Endothelial cell (in vitro differentiated cells): Measurements from ENCODE around the gene ZFR. TPM values are rescaled to one million over a fixed set of nuclear protein-coding genes. Genes with fewer than 3 reads are reported as not detected.
"Not testable (repeated sequence)": the region's sequence is repeated elsewhere in the genome, so short reads cannot be mapped to it uniquely, and the experiment has no call there.

ENCODE experiments used
- DNase-seq: peaks from one replicate; pipeline ENCODE4 v3.0.0; 2021; ENCODE audit warnings: low spot score
- H3K27ac Mint-ChIP-seq: one replicate; pipeline ENCODE4 v1.8.0; 2021; ENCODE audit warnings: mixed read lengths, inconsistent platforms; ENCODE audit not compliant: unreplicated experiment
- H3K27me3 Mint-ChIP-seq: one replicate; pipeline ENCODE4 v1.8.0; 2021; ENCODE audit warnings: mild to moderate bottlenecking, moderate library complexity, mixed read lengths, inconsistent platforms; ENCODE audit not compliant: unreplicated experiment
- H3K36me3 Mint-ChIP-seq: one replicate; pipeline ENCODE4 v1.8.0; 2021; ENCODE audit warnings: mild to moderate bottlenecking, low read depth, mixed read lengths, inconsistent platforms; ENCODE audit not compliant: unreplicated experiment
- H3K4me1 Mint-ChIP-seq: one replicate; pipeline ENCODE4 v1.8.0; 2021; ENCODE audit warnings: mild to moderate bottlenecking, mixed read lengths, inconsistent platforms; ENCODE audit not compliant: unreplicated experiment
- H3K4me3 Mint-ChIP-seq: one replicate; pipeline ENCODE4 v1.8.0; 2021; ENCODE audit warnings: mild to moderate bottlenecking, mixed read lengths, inconsistent platforms; ENCODE audit not compliant: unreplicated experiment
- H3K9me3 Mint-ChIP-seq: one replicate; pipeline ENCODE4 v1.8.0; 2021; ENCODE audit warnings: mixed read lengths, inconsistent platforms; ENCODE audit not compliant: unreplicated experiment
- total RNA-seq: library from RNA; stranded (reverse); fragmentation: NEBNext Ultra II Directional; extraction: Animal tissue kit (Norgen Biotek cat#: 25700); gene quantifications from one replicate; pipeline ENCODE4 v1.2.1, GENCODE V29; 2021; ENCODE audit not compliant: unreplicated experiment
- TF ChIP-seq, protein P1 (sequence below): fragments of 200-600 bp; sonication (generic); IDR thresholded peaks from one replicate; pipeline ENCODE4 v1.5.0; 2021; ENCODE audit warnings: antibody characterized with exemption; ENCODE audit not compliant: unreplicated experiment

The ZFR gene
- total RNA-seq, 1 donor from 2014 or later = 72.9 TPM

DNA sequence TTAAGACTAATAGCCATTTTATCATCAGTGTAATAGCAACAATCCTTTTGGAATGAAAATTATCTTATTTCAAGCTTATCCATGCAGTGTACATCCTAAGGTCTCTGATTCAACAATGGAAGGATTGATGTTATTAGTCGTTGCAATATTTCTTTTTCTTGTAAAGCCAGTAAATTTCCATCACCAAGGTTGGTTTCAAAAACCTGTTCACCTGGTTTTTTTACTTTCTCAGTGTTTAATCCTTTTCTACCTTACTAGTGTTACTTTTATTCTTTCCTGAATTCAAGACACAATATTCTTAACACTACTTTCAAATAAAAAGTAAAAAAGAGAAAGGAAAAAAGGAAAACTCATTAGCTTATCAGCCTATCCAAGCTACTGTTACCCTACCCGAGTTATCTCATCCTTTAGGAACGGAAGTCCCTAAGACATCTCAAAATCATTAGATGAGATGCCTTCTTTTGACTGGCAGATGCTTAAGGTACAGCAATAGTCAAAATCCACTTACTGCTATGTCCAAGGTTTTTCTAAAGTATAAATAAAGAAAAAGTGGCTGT is 5.4 kb downstream of the ZFR start:
- no peak for DNase-seq
- TF ChIP-seq, protein P1, sequence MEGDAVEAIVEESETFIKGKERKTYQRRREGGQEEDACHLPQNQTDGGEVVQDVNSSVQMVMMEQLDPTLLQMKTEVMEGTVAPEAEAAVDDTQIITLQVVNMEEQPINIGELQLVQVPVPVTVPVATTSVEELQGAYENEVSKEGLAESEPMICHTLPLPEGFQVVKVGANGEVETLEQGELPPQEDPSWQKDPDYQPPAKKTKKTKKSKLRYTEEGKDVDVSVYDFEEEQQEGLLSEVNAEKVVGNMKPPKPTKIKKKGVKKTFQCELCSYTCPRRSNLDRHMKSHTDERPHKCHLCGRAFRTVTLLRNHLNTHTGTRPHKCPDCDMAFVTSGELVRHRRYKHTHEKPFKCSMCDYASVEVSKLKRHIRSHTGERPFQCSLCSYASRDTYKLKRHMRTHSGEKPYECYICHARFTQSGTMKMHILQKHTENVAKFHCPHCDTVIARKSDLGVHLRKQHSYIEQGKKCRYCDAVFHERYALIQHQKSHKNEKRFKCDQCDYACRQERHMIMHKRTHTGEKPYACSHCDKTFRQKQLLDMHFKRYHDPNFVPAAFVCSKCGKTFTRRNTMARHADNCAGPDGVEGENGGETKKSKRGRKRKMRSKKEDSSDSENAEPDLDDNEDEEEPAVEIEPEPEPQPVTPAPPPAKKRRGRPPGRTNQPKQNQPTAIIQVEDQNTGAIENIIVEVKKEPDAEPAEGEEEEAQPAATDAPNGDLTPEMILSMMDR = no peak
- H3K27ac Mint-ChIP-seq = no peak overlapping the region
- H3K27me3 Mint-ChIP-seq = peaks cover 3% of the 10 kb centered on the region
- no peaks in the 10 kb centered on the region for H3K9me3 Mint-ChIP-seq
- no peaks in the 10 kb centered on the region for H3K36me3 Mint-ChIP-seq
- H3K4me1 Mint-ChIP-seq = peaks cover 14% of the 10 kb centered on the region
- H3K4me3 Mint-ChIP-seq = no peak overlapping the region

DNA sequence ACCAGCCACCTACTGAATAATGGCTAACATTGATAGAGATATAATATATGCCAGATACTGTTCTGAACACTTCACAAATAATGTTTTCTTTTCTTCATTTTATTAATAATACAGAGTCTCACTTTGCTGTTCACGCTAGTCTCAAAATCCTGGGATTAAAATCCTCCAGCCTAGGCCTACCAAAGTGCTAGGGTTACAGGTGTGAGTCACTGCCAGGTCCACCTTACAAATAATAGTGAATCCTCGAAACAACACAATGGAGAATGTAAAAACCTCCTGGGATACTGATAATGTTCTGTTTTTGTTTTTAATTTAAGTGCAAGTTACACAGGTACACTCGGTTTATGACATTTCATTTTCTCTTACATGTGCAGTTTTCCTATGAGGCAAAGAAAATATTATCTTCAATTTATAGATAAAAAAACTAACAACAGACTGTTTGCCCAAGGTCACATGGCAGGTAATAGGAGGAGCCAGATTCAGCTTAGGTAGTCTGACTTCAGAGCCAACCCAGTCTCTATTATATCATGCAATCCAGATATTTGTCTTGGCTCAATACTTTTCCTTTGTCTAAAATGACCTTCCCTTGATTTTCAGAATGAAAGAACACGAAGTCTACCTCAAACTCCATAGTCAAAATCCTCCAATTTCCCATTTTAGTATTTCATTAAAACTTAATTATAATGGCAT is 7.8 kb downstream of the ZFR start:
- Mint-ChIP-seq H3K36me3 (no peaks in the 10 kb centered on the region), H3K4me3 (no peak overlapping the region), H3K27me3 (peaks cover 1% of the 10 kb centered on the region), H3K9me3 (no peaks in the 10 kb centered on the region), H3K27ac (no peak overlapping the region), H3K4me1 (no peaks in the 10 kb centered on the region)
- DNase-seq = no peak
- TF ChIP-seq, protein P1 = no peak

GRCh38 chr5:32435383-32435782 is 9.2 kb downstream of the ZFR start:
- H3K4me3 Mint-ChIP-seq = no peak overlapping the region
- H3K4me1 Mint-ChIP-seq = no peaks in the 10 kb centered on the region
- peaks cover 1% of the 10 kb centered on the region for H3K27me3 Mint-ChIP-seq
- no peak overlapping the region for H3K27ac Mint-ChIP-seq
- no peaks in the 10 kb centered on the region for H3K9me3 Mint-ChIP-seq
- TF ChIP-seq, protein P1 = no peak
- no peaks in the 10 kb centered on the region for H3K36me3 Mint-ChIP-seq
- no peak for DNase-seq

GRCh38 chr5:32434221-32434620 is 10.3 kb downstream of the ZFR start:
- Mint-ChIP-seq H3K9me3 (no peaks in the 10 kb centered on the region), H3K27me3 (peaks cover 2% of the 10 kb centered on the region), H3K4me3 (no peak overlapping the region), H3K36me3 (peaks cover 4% of the 10 kb centered on the region), H3K4me1 (no peaks in the 10 kb centered on the region), H3K27ac (no peak overlapping the region)
- DNase-seq = no peak
- TF ChIP-seq, protein P1 = no peak

- no peak for DNase-seq
- H3K27me3 Mint-ChIP-seq = peaks cover 3% of the 10 kb centered on the region
- TF ChIP-seq, protein P1 = no peak
- no peak overlapping the region for H3K27ac Mint-ChIP-seq
- no peaks in the 10 kb centered on the region for H3K9me3 Mint-ChIP-seq
- H3K4me1 Mint-ChIP-seq = no peaks in the 10 kb centered on the region
- no peak overlapping the region for H3K4me3 Mint-ChIP-seq
- H3K36me3 Mint-ChIP-seq = peaks cover 17% of the 10 kb centered on the region
These were observed 11.9 kb downstream of the ZFR start for GRCh38 chr5:32432633-32433032.

DNA sequence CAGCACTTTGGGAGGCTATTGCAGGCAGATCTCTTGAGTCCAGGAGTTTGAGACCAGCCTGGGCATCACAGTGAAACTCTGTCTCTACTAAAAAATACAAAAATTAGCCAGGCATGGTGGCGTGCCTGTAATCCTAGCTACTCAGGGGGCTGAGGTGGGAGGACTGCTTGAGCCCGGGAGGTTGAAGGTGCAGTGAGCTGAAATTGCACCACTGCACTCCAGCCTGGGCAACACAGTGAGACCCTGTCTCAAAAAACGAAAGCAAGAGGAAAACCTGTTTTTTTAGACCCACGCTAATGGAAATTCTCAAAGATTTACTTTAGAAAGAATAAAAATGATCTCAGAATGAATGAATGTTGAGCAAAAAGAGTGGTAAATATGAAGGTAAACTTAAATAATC is 13.7 kb downstream of the ZFR start:
- peaks cover 34% of the 10 kb centered on the region for H3K36me3 Mint-ChIP-seq
- H3K27me3 Mint-ChIP-seq, H3K4me3 Mint-ChIP-seq, DNase-seq, H3K4me1 Mint-ChIP-seq, H3K9me3 Mint-ChIP-seq, H3K27ac Mint-ChIP-seq: not testable (repeated sequence)
